C4-2B (cell line): Measurements from ENCODE around the gene SLFNL1.

ENCODE experiments used
- CTCF ChIP-seq: fragments of 450-650 bp; conservative IDR thresholded peaks from 2 replicates; pipeline ENCODE4 v1.5.1; 2017; ENCODE audit warnings: mild to moderate bottlenecking
- ZFX ChIP-seq: fragments of 450-650 bp; IDR thresholded peaks from 2 replicates; pipeline ENCODE4 v1.6.1; 2017

- no peak for TF ChIP-seq CTCF
- TF ChIP-seq ZFX = no peak
Measured at GRCh38 chr1:41048540-41048939, 27.0 kb upstream of the SLFNL1 start.
